Measurements from ENCODE around the gene RPL15.

RPL15 gene

DNA sequence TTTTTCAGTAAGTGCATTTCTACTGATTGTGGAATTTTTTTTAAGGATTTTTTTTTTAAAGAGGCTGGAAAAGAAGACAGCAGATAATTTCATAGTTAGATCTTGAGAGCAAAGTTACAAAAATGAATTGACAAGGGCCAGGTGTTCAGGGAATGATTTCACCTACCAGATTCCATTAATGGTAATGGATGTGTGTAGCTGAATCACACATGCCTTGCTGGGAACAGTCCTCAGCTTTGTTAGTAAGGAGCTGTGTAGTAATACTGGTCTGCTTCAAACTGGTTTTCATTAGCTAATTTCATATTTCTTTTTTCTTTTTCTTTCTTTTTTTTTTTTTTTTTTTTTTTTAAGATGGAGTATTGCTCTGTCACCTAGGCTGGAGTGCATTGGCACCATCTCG, 44.1 kb downstream of the RPL15 start:
- H3K4me3 ChIP-seq (ENCODE audit: low read depth, low read length), result no peak overlapping the region
- TF ChIP-seq, protein P1, sequence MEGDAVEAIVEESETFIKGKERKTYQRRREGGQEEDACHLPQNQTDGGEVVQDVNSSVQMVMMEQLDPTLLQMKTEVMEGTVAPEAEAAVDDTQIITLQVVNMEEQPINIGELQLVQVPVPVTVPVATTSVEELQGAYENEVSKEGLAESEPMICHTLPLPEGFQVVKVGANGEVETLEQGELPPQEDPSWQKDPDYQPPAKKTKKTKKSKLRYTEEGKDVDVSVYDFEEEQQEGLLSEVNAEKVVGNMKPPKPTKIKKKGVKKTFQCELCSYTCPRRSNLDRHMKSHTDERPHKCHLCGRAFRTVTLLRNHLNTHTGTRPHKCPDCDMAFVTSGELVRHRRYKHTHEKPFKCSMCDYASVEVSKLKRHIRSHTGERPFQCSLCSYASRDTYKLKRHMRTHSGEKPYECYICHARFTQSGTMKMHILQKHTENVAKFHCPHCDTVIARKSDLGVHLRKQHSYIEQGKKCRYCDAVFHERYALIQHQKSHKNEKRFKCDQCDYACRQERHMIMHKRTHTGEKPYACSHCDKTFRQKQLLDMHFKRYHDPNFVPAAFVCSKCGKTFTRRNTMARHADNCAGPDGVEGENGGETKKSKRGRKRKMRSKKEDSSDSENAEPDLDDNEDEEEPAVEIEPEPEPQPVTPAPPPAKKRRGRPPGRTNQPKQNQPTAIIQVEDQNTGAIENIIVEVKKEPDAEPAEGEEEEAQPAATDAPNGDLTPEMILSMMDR (IDR thresholded peaks at IDR 0.05; ENCODE audit: insufficient read depth, low read depth, low read length, missing control alignments), result no peak
- no peak for DNase-seq (ENCODE audit: low read depth)

DNA sequence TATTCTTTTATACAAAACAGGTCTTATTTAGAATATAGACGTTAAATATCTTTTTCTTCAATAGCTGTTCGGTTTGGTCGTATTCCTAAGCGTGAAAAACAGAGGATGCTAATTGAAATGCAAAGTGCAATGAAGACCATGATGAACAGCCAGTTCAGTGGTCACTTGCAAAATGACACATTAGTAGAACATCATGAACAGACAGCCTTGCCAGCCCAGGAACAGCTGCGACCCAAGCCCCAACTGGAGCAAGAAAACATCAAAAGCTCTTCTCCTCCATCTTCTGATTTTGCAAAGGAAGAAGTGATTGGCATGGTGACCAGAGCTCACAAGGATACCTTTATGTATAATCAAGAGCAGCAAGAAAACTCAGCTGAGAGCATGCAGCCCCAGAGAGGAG, 45.0 kb downstream of the RPL15 start:
- no peak for DNase-seq (ENCODE audit: low read depth)
- H3K4me3 ChIP-seq (ENCODE audit: low read depth, low read length), result no peak overlapping the region
- TF ChIP-seq, protein P1 (IDR thresholded peaks at IDR 0.05; ENCODE audit: insufficient read depth, low read depth, low read length, missing control alignments), result no peak

DNA sequence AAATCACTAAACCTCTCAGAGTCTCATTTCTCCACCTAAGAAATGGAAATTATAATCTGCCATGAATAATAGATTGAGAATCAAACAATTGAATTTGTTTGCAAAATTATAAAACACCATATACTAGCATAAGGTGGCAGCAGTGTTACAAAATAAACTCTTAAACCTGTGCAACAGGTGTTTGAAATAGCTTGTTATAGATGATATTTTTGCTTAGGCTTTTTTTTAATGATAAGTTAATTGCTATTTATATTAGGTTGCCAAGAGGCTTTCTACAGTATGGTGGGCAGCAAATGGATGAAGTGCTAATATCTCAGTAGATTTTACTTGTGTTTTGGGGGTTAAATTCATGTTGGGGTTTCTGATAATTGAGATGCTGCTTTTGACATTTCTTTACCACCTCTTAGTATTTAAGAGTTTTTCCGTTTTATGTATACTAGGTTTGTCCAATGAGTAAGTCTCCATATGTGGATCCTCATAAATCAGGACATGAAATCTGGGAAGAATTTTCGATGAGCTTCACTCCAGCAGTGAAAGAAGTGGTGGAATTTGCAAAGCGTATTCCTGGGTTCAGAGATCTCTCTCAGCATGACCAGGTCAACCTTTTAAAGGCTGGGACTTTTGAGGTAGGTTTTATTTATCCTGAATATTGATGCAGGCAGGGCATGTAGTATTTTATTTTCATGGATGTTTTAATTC, 47.8 kb downstream of the RPL15 start:
- TF ChIP-seq, protein P1 (IDR thresholded peaks at IDR 0.05; ENCODE audit: insufficient read depth, low read depth, low read length, missing control alignments), result no peak
- no peak overlapping the region for H3K4me3 ChIP-seq (ENCODE audit: low read depth, low read length)
- no peak for DNase-seq (ENCODE audit: low read depth)

GRCh38 chr3:23966328-23966727, 49.4 kb downstream of the RPL15 start:
- DNase-seq (ENCODE audit: low read depth), result no peak
- TF ChIP-seq, protein P1 (IDR thresholded peaks at IDR 0.05; ENCODE audit: insufficient read depth, low read depth, low read length, missing control alignments), result no peak
- no peak overlapping the region for H3K4me3 ChIP-seq (ENCODE audit: low read depth, low read length)

- no peak for DNase-seq (ENCODE audit: low read depth)
- TF ChIP-seq, protein P1 (IDR thresholded peaks at IDR 0.05; ENCODE audit: insufficient read depth, low read depth, low read length, missing control alignments), result no peak
- H3K4me3 ChIP-seq (ENCODE audit: low read depth, low read length), result no peak overlapping the region
These were observed 51.7 kb downstream of the RPL15 start for GRCh38 chr3:23968463-23969184.

DNA sequence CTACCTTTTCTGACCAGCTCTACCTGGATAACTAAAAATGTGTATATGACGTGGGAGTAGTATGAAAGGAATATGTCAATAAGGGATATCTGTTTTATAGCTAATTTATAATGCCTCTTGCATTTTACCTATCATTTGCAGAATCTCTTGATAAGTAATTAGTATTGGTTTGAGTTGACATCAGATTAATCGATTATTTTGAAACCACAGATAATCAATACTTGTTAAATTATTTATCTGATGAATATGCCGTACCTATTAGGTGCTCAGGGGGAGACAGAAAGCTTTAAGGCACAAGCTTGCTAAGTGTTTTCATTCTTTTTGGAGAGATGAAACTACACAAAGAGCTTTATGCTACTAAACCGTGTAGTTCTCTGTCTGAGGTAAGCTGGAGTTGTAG, 52.5 kb downstream of the RPL15 start:
- TF ChIP-seq, protein P1 (IDR thresholded peaks at IDR 0.05; ENCODE audit: insufficient read depth, low read depth, low read length, missing control alignments), result no peak
- H3K4me3 ChIP-seq (ENCODE audit: low read depth, low read length), result no peak overlapping the region
- no peak for DNase-seq (ENCODE audit: low read depth)
